Endothelial cell of umbilical vein (primary cell): Measurements from ENCODE around the gene ADGRE1. TPM values are rescaled to one million over a fixed set of nuclear protein-coding genes. Genes with fewer than 3 reads are reported as not detected.

ENCODE experiments used
- BruUV-seq: library from RNA; stranded (reverse); fragments of 400-500 nt; replicated peaks from 2 replicates; lab custom pipeline; 2021; lab: Mats Ljungman, UMichigan
- CTCF ChIA-PET: fragments of 300-600, 350-600 bp; sonication (Branson Sonifier 250); formaldehyde crosslinking; loops from one replicate; lab custom pipeline; 2021; ENCODE audit warnings: antibody characterized with exemption, inconsistent platforms; lab: Charles Lee
- POLR2A ChIA-PET: fragments of 300-600, 350-600 bp; sonication (Branson Sonifier 250); formaldehyde crosslinking; loops from one replicate; lab custom pipeline; 2021; ENCODE audit warnings: antibody characterized with exemption, inconsistent platforms; lab: Charles Lee
- DNase-seq: peaks from one replicate; pipeline ENCODE4 v3.0.0-alpha.2; 2011; ENCODE audit warnings: low read depth, low spot score
- FAIRE-seq: peaks from 2 replicates; lab custom pipeline; 2011; peaks lifted over from hg19 to GRCh38; lab: Jason Lieb, UNC
- H2AFZ ChIP-seq: 2 replicates; pipeline ENCODE4 v1.6.0; 2012; ENCODE audit warnings: low read depth, low read length, control low read depth, inconsistent platforms
- H3K27ac ChIP-seq: 2 replicates; pipeline ENCODE4 v1.5.1; 2011; ENCODE audit warnings: low read depth, mild to moderate bottlenecking, control low read depth, low read length, moderate library complexity; ENCODE audit not compliant: insufficient read depth
- H3K27me3 ChIP-seq, 2 experiments: 2 replicates each; pipeline versions ENCODE4 v1.6.0 to v1.6.1; 2011; ENCODE audit warnings: low read length in 2 of 2, mixed read lengths in 1 of 2; ENCODE audit not compliant: control insufficient read depth in 2 of 2, insufficient read depth in 2 of 2
- H3K36me3 ChIP-seq, 2 experiments: 2 replicates in 1 of 2; 3 replicates in 1 of 2; pipeline ENCODE4 v1.5.1; 2011; ENCODE audit warnings: low read length in 2 of 2, mild to moderate bottlenecking in 1 of 2, moderate library complexity in 1 of 2; ENCODE audit not compliant: control insufficient read depth in 2 of 2, insufficient read depth in 2 of 2; ENCODE audit errors: extremely low read depth in 1 of 2
- H3K4me1 ChIP-seq: 3 replicates; pipeline ENCODE4 v1.5.1; 2011; ENCODE audit warnings: mild to moderate bottlenecking, low read length; ENCODE audit not compliant: control insufficient read depth, insufficient read depth; ENCODE audit errors: extremely low read depth
- H3K4me2 ChIP-seq: 2 replicates; pipeline ENCODE4 v1.6.1; 2011; ENCODE audit warnings: low read length, control low read depth, mixed read lengths; ENCODE audit not compliant: insufficient read depth
- H3K4me3 ChIP-seq, 3 experiments: fragments of 200-600 bp in 1 of 3; sonication (generic), shearing (Covaris generic) in 1 of 3; replicated peaks in 1 of 3; 2 replicates each; pipeline ENCODE4 v1.5.1; 2011 to 2016; ENCODE audit warnings: control low read depth in 3 of 3, low read length in 3 of 3, mild to moderate bottlenecking in 2 of 3, inconsistent platforms in 1 of 3, low read depth in 1 of 3, moderate library complexity in 1 of 3; ENCODE audit not compliant: insufficient read depth in 1 of 3
- H3K79me2 ChIP-seq: 2 replicates; pipeline ENCODE4 v1.6.0; 2012; ENCODE audit warnings: low read length, inconsistent platforms; ENCODE audit not compliant: control insufficient read depth, insufficient read depth
- H3K9ac ChIP-seq: replicated peaks from 2 replicates; pipeline ENCODE3; 2011; ENCODE audit warnings: low read length, control low read depth; ENCODE audit not compliant: insufficient read depth; ENCODE audit errors: extremely low read depth
- H3K9me1 ChIP-seq: replicated peaks from 3 replicates; pipeline ENCODE4 v1.6.0; 2011; ENCODE audit warnings: mild to moderate bottlenecking, low read length; ENCODE audit not compliant: control insufficient read depth, insufficient read depth; ENCODE audit errors: extremely low read depth
- H3K9me3 ChIP-seq: replicated peaks from 2 replicates; pipeline ENCODE4 v1.5.1; 2012; ENCODE audit warnings: low read length, inconsistent platforms; ENCODE audit not compliant: control insufficient read depth, insufficient read depth
- H4K20me1 ChIP-seq: replicated peaks from 2 replicates; pipeline ENCODE3; 2011; ENCODE audit warnings: mild to moderate bottlenecking, low read length; ENCODE audit not compliant: control insufficient read depth, insufficient read depth; ENCODE audit errors: extremely low read depth
- CTCF ChIP-seq, 2 donors: IDR thresholded peaks; 1 replicate in 1 of 2; 2 replicates in 1 of 2; pipeline ENCODE4 v1.5.1; 2011; ENCODE audit warnings: low read length in 2 of 2, mild to moderate bottlenecking in 2 of 2, moderate library complexity in 2 of 2, control low read depth in 1 of 2, inconsistent platforms in 1 of 2, low read depth in 1 of 2; ENCODE audit not compliant: insufficient read depth in 1 of 2; ENCODE audit errors: extremely low read depth in 1 of 2
- EZH2 ChIP-seq: IDR thresholded peaks from 2 replicates; pipeline ENCODE4 v1.6.1; 2012; ENCODE audit warnings: borderline replicate concordance, low read depth, mild to moderate bottlenecking, moderate library complexity, low read length, inconsistent platforms; ENCODE audit not compliant: severe bottlenecking
- FOS ChIP-seq: IDR thresholded peaks from 2 replicates; pipeline ENCODE4 v1.6.1; 2011; ENCODE audit warnings: mild to moderate bottlenecking, low read length, moderate library complexity, borderline replicate concordance; ENCODE audit not compliant: insufficient read depth
- GATA2 ChIP-seq: IDR thresholded peaks from 2 replicates; pipeline ENCODE4 v1.7.0; 2011; ENCODE audit warnings: low read depth, mild to moderate bottlenecking, moderate library complexity, mixed read lengths, low read length; ENCODE audit not compliant: insufficient read length, insufficient read depth
- JUN ChIP-seq: IDR thresholded peaks from 2 replicates; pipeline ENCODE4 v1.6.1; 2011; ENCODE audit warnings: borderline replicate concordance, low read depth; ENCODE audit not compliant: insufficient read length, insufficient read depth
- MYC ChIP-seq: IDR thresholded peaks from one replicate; pipeline ENCODE4 v1.6.1; 2011; ENCODE audit warnings: mild to moderate bottlenecking, low read depth, low read length
- POLR2A ChIP-seq: IDR thresholded peaks from 2 replicates; pipeline ENCODE4 v1.6.1; 2012; ENCODE audit warnings: low read depth, mild to moderate bottlenecking, control low read depth, low read length
- POLR2AphosphoS5 ChIP-seq: IDR thresholded peaks from 2 replicates; pipeline ENCODE4 v1.6.1; 2012; ENCODE audit warnings: low read depth, mild to moderate bottlenecking, control low read depth, low read length, moderate library complexity; ENCODE audit not compliant: insufficient read depth
- dilution Hi-C: fragments of 300-500 bp; cut with MboI; formaldehyde crosslinking; loops from one replicate; pipeline ENCODE4 v1.15.0; 2019; ENCODE audit warnings: low sequenced_read_pairs; ENCODE audit not compliant: extremely low pct_ligation_motif_present
- intact Hi-C: fragments of 100-400 bp; cut with micrococcal nuclease; formaldehyde crosslinking; loops from one replicate; pipeline ENCODE4 v1.10.0; 2022
- polyA plus RNA-seq, 4 experiments: library from polyadenylated mRNA; depleted of rRNA in 3 of 4; stranded (reverse) in 3 of 4; unstranded in 1 of 4; fragments of >200 nt; gene quantifications; 2 replicates each; pipeline versions ENCODE4 v1.2.1 to v1.2.3, GENCODE V29; 2011 to 2012; ENCODE audit warnings: missing spikeins in 1 of 4
- total RNA-seq: library from RNA; stranded (reverse); gene quantifications from 2 replicates; pipeline ENCODE4 v1.2.3, GENCODE V29; 2021
- TF ChIP-seq, protein P1 (sequence below): IDR thresholded peaks from 2 replicates; pipeline ENCODE4 v1.6.1; 2011; ENCODE audit not compliant: insufficient read depth, insufficient read length

The ADGRE1 gene
- total and polyA plus RNA-seq, 2 donors (not counting 3 experiments of a cell fraction or from before 2014, with no cell fraction given) = not detected

GRCh38 chr19:6958791-6959190 is 71.4 kb downstream of the ADGRE1 start:
- Histone ChIP-seq H3K4me2 (no peak overlapping the region), H3K9ac (no peak overlapping the region), H3K4me1 (no peaks in the 10 kb centered on the region), H3K36me3 (no peaks in the 10 kb centered on the region), H4K20me1 (no peaks in the 10 kb centered on the region), H3K27ac (no peak overlapping the region), H3K9me3 (no peaks in the 10 kb centered on the region), H3K27me3 (no peaks in the 10 kb centered on the region), H2AFZ (no peak overlapping the region), H3K79me2 (no peaks in the 10 kb centered on the region), H3K4me3 (no peak overlapping the region), H3K9me1 (no peaks in the 10 kb centered on the region)
- DNase-seq (no peak), FAIRE-seq (no peak)
- TF ChIP-seq POLR2A = no peak
- no peak for TF ChIP-seq CTCF (IDR thresholded peaks at IDR 0.05; ENCODE audit: extremely low read depth in 1 of 2, insufficient read depth in 1 of 2, low read depth in 1 of 2, low read length in 2 of 2)
- TF ChIP-seq FOS = no peak
- TF ChIP-seq MYC = no peak
- TF ChIP-seq EZH2 = no peak
- TF ChIP-seq JUN = no peak
- TF ChIP-seq GATA2 = no peak
- TF ChIP-seq POLR2AphosphoS5 = no peak
- TF ChIP-seq, protein P1, sequence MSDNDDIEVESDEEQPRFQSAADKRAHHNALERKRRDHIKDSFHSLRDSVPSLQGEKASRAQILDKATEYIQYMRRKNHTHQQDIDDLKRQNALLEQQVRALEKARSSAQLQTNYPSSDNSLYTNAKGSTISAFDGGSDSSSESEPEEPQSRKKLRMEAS = no peak
- dilution Hi-C loops = no loop called here
- intact Hi-C loops = no loop called here
- POLR2A ChIA-PET = no interaction called here
- no TSS peak for BruUV-seq
- CTCF ChIA-PET = no interaction called here
